GM21825 (cell line): ENCODE measurements around the gene CCNL1.
A peak's percentile ranks its signal among the peaks of the same experiment; 100 is the strongest.
"Not testable (repeated sequence)": the region's sequence is repeated elsewhere in the genome, so short reads cannot be mapped to it uniquely, and the experiment has no call there.

Source experiments
- ATAC-seq: cut with Tn5 transposase; IDR thresholded peaks from one replicate; pipeline ENCODE4 v1.9.1; 2021; ENCODE audit warnings: mild to moderate bottlenecking, moderate library complexity; ENCODE audit not compliant: unreplicated experiment

CCNL1 gene

DNA sequence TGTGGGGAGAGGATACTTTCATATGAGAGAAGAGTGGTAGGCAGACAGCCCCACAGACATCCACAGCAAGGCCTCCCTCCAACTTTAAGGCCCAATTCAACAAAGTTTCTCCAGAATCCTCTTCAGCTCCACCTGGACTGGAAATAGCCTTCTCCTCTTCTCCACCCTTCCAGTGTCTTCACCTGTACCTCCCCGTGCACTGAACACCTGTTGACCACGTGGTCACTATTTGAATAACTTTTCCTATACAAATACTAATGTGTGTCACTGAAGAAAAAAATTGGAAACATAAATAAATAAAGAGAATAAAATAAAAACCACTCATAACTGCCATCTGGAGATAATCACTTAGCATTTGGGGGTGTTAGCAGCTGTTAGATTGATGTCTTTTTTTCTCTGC is 52.9 kb downstream of the CCNL1 start:
- no peak for ATAC-seq

DNA sequence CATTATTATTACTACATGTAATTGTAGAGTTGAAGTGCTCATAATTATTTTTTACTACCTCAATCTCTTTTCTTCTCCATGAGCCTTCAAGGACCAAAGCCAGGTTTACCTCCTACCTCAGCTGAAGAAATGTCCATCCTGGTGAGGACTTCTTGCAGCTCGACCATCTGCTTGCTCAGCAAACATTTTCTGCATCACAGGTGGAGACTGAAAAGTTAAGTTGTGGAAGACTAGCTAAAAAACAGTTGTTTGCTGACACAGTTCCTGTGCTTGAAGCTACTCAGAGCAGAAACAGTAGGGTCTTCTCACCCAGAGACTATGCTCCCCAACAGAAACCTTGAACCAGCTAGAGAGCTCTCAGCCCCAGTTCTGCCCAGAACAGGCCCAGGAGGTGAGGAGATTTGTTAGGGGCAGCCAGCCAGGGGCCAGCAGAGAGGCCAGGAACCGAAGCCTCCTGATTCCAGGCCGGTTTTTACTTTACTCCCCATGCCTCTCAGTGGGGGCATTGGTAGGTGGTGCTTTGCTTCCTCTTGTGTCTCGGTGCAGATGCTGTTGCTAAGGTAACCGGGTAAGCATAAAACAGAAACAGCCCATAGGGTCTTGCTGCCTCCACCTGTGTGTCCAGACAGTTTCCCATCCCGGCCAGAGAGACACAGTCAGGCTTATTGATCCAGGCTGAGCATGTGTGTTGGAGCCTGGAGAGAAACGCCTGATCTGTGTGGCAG is 54.9 kb downstream of the CCNL1 start:
- ATAC-seq: peak; percentile 50

DNA sequence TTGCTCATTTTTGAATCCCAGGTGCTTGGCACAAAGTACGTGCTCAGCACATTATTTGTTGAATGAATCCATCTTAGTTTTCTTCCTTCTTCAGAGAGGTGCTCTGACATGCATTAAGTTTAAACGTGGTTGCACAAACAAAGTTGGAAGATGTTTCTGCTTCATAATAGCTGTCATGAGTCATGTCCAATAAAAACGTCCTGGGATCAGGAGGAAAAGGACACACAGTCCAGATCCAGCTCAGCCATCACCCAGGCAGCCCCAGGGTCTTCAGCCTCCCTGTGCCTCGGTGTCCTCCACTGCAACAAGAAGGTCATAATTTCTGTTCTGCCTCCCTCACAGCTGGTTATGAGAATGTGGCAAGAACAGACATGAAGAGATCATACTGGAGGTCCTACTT is 55.4 kb downstream of the CCNL1 start:
- no peak for ATAC-seq

DNA sequence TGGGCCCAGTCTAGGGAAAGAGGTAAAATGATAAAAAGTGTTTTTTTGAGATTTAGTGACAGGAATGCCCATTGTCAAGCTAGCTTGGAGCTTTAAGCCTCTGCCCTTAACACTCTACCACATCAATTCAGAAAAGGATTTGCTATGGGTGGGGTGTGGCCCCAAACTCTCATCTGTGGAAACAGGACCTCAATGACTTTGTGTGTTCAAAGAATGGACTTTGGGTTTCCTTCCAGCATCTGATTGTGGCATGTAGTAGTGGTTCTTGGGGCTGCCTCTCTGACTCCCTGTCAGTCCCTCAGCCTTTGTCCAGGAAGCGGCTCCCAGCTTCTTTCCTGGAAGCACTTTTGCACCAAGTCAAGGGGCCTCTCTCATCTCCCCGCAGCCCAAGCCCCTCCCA is 56.1 kb downstream of the CCNL1 start:
- peak; percentile 18 for ATAC-seq

DNA sequence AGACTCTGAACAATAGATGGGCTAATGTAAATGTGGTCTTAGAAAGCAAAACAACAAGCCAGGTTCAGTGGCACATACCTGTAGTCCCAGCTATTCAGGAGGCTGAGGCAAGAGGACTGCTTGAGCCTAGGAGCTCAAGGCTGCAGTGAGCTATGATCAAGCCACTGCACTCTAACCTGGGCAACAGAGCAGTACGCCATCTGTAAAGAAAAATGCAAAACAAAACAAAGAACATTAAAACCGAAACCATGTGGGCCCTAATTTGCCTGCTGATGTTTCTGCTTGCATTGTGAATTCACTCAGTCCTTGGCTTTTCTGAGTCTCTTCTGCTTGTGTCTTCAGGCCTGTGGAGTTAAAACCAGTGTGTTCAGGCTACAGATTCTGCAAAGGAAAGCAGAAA is 56.7 kb downstream of the CCNL1 start:
- peak; percentile 87 for ATAC-seq

DNA sequence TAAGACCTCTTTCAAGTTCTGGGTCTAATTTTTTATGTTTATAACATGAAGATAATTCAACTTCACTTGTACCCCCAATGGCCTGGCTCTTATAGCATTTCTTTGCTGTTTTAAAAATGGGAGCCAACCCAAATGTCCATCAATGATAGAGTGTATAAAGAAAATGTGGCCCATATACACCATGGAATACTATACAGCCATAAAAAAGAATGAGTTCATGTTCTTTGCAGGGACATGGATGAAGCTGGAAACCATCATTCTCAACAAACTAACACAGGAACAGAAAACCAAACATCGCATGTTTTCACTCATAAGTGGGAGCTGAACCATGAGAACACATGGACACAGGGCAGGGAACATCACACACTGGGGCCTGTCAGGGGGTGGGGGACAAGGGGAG is 57.4 kb downstream of the CCNL1 start:
- not testable (repeated sequence) for ATAC-seq

DNA sequence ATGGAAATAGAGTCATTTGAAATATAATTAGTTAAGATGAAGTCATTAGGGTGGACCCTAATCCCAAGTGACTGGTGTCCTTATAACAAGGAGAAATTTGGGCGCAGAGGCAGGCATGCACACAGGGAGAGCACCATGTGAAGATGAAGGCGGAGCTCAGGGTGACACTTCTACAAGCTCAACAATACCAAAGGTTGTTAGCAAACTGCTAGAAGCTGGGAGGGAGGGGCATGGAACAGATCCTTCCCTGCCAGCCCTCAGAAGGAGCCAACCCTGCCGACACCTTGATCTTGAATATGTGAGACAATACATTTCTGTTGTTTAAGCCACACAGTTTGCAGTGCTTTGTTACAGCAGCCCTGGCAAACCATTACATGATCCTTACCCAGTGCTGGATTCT is 57.8 kb downstream of the CCNL1 start:
- no peak for ATAC-seq

DNA sequence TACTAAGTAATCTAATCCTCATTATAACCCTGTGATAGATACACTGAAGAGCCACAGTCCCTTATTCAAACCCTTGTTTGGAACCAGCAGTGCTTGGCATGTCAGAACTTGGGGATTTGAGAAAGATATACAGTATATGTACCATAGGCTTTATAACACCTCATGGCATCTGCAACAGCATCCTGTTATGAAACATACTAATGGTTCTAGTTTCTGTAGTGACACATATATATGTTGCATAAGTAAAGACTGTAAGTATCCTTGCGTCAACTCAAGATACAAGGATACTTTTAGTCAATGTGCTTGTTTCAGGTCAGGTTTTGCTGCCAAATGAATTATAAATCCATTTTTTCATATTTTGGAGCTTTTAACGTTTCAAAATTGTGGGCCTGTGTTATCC is 58.5 kb downstream of the CCNL1 start:
- ATAC-seq: no peak

DNA sequence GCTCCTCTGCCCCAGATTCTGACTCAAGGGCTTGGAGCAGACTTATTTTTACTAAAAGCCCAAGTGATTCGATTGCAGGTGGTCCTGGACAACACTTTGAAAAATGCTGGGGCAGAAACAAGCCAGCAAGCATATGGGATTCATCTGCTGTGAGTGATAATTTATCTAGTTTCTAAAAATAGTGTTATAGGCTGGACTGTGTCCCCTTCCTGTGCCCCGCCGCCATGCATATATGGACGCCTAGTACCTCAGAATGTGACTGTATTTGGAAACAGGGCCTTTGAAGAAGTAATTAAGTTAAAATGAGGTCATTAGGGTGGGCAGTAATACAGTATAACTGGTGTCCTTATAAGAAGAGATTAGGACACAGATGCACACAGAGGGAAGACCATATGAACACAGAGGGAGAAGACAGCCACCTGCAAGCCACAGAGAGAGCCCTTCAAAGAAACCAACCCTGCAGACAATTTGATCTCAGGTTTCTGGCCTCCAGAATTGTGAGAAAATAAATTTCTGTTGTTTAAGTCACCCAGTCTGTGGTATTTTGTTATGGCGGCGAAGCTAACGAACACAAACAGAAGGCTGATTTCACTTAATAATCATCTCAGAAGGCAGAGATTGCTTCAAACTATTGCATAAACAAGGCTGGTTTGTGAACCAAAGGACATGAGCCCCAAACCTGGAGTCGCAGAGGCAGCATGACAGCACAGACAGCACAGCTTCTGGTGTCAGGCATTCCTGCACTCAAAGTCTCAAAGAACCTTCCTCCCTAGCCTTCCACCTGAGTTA is 59.1 kb downstream of the CCNL1 start:
- ATAC-seq: no peak

DNA sequence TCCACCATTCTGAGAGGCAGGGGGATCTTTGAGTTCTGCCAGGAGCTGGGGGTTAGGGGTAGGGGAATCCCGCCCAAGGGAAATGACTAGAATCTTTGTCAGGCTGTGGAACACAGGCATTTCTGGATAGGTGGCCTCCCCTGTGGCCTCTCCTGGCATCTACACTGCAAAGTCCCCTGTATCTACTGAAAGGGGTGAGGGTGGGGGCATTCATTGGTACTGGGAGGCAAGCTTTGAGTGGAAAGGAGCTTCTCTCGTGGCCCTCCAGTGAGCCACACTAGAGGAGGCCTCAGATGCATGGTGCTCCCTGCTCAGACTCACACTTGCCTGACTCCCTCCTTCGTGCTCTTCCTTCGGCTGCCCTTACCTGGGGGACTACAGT is 59.9 kb downstream of the CCNL1 start:
- no peak for ATAC-seq

DNA sequence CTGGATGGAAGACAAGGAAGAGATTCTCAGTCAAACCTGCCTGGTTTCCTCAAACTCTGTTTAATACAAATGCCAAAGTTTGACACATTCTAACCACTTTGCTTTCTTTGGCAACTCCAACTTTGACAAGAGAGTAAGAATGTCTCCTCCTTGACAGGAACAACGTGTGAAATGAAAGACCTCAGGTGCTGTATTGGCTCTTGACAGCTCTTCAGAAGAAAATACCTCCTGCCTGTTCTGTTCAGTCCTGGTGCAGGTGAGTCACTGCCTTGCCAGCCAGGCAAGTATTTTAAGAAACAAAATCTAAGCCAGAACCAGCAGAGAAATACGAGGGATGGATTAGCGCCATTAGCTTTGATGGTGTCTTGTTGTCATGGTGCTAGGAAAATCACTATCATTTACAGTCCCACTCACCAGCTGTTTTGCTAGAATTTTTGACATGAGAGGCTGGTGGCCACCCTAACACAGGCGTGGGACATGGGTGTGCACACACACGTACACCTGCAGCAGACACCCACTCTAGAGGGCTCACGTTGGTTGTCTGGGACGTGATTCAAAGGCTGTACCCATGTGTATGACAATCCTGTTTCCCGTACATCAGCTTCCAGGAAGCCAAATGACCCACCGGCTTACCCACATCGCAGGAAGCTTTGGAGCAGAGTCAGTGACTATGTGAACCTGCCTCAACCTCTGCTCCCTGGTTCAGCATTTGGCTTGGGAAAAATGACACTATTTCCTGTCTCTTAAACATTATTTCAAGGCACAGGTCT is 60.4 kb downstream of the CCNL1 start:
- ATAC-seq: no peak

DNA sequence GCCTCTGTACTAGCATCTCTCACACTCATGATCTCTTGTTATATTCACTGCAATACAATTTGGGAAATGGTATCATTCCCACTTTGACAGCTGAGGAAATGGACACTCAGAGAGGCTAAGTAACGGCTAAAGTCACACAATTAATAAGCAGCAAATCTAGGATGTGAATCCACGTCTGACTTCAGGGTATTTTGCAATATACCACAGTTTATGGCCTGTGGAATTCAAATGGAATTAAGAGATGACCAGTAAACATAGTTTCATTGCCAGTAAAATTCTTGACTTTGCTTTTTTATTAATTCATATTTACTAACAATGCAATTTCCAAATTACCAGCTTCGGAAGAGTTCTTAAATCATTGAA is 61.1 kb downstream of the CCNL1 start:
- ATAC-seq: no peak

DNA sequence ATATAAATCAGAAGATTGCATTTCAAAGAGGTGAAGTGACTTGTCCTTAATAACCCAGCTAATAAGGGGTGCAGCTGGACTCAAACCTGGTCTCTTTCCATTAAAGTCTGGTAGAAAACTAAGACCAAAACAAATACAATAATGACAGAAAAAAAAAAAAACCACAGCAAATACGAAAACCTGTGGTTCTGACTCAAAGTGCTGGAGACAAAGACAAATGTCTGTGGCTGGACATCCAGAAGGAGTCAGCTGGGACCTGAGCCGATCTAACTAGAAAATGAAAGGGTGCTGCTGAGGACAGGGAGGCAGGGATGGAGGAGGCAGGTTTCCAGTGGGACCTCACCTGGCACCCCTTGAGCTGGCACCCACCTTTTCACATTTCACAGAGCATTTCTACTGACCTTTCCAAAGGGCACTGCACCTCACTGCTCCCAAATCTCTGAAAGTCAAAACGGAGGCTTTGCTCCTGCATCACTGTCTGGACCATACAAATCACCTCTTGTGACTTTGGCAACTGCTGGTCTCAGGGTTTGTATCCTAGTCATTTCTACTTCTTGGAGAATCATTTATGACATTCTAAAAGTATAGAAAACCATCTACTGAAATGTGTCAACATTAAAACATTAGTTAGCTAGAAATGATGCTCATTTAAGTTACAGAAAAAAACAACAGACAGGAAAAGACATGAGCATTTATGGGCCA is 61.7 kb downstream of the CCNL1 start:
- ATAC-seq: no peak
